HG03439 (cell line): ENCODE measurements around the gene PMEPA1.

Experiments used
- ATAC-seq: cut with Tn5 transposase; IDR thresholded peaks from one replicate; pipeline ENCODE4 v1.9.1; 2021; ENCODE audit warnings: mild to moderate bottlenecking, moderate library complexity; ENCODE audit not compliant: unreplicated experiment

The PMEPA1 gene

DNA sequence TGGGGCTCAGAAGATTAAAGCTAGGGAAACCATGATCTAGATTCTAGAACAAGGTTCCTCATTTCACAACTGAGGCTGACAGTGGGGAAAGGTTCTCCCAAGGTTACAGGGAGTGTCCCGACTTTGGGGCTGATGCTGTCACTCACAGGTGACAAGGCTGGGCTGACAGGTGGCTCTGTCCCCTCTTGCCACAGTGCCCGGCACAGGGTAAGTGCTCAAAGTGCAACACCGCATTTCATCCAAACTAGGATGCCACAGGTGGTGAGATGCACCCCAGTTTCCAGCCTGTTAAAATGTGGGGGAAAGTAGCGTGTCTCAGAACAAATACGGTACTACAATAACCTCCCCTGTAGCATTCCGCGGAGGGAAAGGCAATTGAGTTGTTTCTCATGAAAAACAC is 97.4 kb downstream of the PMEPA1 start:
- ATAC-seq, result no peak

DNA sequence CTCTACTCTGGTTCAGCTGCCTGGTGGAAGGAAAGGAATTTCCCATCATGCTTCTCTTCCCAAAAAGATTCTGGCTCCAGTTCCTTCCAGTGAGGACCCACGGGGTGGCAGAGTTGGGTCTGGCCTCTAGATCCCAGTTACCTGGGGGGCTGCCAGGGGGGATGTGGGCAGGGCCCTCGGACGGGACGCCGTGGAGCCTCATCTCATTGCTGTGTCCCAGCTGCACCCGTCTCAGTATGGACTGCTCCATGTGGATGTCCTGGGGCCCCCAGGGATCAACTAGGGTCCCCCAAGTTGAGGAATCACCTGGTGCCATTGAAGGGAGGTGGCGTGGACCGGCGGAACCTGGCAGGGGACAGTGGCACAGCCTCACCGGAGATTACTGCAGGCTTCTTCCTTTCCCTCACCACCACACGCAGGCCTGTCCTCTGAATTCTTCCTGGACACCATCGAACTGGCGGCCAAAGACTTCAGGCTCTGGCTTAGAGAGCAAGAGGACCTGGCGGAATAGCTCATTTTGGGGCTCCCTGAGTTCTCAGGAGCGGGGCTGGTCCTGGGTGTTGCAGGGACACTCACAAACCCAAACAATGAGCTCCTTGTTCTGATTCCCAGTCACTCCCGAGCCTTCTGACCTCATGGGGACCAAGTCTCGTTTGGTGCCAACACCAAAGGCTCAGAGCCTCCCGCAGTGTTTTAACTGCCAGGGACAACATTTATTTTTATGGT is 98.1 kb downstream of the PMEPA1 start:
- ATAC-seq, result no peak

DNA sequence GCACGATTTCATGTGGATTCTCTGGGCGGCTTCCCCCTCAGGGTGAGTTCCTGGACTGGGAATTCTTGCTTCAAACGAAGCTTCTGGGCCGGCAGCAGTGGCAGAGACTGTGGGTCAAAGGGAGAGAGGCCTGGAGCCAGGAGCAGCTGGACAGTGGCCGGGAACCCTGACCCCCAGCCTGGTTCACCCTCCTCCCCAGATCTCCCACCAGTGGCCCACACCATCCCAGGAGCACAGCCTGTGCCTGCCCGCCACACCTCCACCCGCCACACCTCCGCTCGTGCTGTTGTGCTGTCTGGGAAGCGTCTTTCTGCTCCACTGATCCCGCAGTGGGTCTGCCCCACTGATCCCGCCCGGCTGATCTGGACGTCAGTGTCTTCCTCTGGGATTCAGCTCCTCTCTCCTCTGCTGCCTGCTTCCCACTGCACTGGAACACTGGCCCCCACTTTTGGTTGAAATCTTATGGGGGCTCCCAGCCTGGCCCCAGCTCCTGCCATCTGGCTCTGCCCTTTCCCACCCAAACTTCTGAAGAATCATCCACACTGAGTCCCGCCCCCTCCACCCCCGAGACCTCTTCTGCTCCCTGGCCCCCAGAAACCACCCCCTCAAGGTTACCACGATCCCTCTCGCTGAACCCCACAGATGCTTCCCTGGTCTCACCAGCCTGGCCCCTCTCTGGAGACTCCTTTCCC is 99.4 kb downstream of the PMEPA1 start:
- ATAC-seq, result no peak

DNA sequence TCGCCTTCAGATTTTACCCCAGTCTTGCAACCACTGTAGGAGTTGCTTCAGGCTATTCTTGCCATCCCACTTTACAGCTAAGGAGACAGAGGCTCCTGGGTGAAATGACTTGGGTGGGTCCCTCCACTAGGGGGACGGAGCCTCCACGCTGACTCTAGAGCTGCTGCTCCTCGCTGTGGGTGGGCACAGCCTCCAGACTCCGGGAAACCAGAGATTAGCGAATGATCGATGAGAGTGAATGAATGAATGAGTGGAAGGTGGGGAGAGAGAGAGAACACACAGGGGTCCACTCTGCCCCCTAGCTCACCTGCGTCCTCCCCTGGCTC is 100.0 kb downstream of the PMEPA1 start:
- ATAC-seq, result no peak

DNA sequence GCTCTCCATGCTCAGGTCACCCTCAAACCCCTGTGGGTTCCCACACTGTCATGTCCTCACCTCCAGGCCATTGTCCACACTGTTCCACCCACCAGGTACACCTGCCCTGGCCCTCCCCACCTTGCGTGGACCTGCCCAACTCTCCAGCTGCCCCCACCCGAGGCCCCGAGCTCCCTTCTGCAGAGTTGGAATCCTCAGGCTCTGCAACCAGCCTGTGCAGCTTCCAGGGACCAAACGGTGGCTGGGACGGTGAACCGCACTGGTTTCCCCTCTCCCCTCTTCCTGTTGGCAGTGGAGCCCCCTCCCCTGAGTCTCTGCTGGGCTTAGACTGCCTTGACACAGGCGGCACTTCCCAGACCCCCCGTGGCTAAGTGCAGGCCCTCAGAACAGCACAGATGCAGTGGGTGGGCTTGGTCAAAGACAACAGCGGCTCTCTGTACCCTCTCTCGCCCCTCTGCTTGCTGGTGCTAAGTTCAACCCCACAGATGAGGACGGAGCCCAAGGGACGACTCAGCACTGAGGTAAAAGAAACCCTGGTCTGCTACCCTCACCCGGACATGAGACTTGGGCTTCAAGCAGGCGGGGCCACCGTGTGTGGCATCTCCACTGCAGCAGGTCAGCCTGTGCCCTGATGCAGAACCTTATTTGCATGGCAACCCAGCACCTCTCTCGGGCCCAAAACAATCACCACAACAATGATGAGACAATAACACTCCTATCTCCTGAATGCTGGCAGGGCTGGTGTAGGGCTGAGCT is 100.6 kb downstream of the PMEPA1 start:
- ATAC-seq, result no peak

DNA sequence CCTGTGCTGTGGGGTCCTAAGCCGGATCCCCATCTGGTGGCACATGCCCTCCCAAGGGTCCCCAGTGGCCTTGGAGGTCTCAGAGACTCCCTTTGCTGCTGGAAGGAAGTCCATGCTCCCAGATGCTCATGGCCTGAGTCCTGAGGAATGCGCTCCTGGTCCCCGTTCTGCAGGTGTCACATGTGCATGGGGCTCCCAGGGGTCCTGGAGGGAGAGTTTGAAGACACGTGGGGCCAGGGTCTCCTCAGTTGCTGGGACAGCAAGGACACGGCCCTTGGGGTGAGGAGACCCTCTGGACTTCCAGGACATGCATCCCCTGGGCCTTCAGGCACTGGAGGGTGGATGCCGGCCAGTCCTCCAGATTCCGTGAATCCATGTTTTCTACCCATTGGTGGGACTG is 101.3 kb downstream of the PMEPA1 start:
- ATAC-seq, result no peak

DNA sequence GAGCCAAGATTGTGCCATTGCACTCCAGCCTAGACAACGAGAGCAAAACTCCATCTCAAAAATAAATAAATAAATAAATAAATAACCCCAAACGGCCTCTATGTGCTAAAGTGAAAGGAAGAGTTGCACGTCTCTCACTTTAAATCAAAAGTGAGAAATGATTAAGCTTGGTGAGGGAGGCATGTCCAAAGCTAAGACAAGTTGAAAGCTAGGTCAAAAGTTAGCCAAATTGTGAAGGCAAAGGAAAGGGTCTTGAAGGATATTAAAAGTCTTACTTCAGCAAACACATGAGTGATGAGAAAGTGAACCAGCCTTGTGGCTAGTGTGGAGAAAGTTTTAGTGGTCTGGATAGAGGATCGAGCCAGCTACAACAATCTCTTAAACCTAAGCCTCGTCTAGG is 103.9 kb downstream of the PMEPA1 start:
- no peak for ATAC-seq

DNA sequence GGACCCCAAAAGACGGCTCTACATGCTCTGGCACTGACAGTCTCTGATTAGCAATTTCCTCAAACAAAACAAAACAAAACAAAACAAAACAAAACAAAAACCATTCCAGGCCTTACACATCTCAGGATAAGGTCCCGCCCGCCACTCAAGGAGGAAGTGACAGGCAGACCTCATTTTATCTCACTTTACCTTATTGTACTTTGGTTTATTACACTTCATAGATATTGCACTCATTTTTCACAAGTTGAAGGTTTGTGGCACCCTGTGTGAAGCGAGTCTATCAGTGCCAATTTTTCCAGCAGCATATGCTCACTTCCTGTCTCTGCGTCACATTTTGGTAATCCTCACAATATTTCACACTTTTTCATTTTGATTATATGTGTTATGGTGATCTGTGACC is 104.8 kb downstream of the PMEPA1 start:
- no peak for ATAC-seq

DNA sequence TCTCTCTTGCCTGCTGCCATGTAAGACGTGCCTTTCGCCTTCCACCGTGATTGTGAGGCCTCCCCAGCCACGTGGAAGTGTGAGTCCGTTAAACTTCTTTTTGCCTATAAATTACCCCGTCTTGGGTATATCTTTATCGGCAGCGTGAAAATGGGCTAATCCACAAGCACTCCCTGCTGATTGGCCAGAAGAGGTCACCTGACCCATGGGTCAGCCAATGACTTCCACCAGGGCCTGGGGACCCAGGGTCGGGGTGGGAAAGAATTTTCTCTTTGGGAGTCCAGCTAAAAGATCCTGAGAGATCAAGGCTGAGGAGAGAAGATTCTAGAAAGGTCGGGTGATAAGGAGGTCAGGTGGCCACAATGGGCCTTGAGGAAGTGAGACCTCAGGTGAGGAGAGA is 106.7 kb downstream of the PMEPA1 start:
- ATAC-seq, result no peak

DNA sequence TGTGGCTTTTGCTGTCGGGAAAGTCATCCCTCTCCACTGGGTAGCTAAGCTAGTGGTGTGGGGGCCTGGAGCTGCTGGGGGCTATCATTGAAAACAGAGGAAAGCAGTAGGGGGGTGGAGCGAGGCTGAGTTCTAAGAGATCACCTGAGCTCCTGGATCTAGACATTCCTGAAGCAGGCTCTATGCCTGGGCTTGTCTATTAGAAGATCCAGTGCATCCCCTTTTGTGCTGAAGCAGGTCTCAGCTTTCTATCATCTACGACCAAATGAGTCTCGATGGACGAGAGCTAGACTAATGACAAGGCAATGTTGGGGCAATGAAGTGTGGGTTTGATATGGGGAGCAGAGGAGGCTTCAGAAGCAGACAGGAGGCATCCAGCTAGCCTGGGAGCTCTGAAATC is 108.1 kb downstream of the PMEPA1 start:
- ATAC-seq, result no peak

DNA sequence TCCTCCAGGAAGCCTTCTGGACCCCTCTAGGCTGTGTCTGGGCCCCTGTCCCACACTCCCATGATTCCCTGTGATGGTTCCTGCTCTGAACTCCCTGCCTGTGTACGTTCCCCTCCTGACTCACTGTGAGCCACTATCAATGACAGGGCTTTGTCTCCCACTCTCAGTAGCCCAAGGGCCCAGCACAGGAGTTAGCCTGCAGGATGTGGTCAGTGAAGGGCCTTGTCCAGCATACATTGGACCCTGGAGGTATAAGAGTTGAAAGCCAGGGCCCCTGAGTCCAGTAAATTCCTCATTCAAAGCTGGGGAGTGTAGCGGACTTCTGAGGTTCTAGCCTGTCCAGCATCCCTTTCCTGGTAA is 108.6 kb downstream of the PMEPA1 start:
- ATAC-seq, result no peak

DNA sequence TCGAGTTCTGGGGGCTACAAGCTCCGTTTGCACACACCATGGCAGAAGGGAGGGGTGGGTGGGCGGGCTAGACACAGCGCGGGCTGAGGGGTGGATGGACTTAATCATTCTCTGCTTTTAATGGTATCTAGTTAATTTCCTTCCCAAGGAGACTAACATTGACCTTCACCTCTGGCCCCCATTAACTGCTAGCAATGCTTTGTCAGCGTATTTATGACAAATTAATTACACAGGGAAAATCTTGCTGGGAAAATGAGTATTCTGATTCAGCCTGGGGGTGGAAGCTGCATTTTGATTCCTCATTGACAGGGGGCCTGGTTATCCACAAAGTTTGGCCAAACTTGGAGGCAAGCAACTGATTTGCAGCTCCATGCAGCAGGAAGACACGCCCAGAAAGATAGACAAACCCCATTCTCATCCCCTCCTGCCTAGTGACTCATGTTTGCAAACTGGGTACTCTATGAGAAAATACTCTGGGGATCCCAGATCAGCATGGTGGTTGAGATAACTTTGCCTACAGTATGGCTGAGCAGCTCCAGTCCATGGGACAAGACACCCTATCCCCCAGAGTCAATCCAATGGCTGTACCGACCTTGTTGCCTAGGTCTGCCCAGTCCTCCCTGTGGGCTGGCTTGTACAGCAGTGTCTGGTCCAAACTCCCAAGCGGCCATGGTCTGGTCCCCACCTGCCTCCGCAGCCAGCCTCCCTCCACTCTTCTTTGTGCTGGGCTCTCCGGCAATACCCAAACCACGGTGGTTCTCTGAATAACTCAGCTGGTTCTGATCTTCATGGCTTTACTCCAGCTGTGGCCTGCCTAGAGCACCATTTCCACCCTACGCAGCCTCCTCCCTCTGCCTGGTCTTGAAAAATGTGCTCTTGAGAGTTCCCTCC is 109.2 kb downstream of the PMEPA1 start:
- ATAC-seq, result no peak

DNA sequence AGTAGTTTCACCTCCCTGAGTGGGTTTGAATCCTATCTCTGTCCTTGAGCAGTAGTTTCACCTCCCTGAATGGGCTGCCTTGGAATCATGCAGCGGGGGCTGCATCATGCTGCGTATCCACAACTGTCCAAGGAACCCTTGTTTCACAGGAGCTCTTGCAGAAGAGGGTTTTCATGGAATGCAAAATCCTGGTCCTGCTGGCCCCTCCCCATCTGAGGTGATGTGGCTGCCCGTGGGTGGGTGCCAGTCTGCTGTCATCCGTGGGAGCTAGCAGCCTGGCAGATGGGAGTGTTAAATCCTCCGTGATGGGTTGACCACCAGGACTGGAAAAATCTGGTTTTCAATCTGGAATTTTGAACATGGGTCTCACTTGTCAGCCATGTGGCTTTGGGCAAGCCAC is 111.3 kb downstream of the PMEPA1 start:
- no peak for ATAC-seq
